GM19467 (cell line): ENCODE measurements around the gene CDKN1C.

ENCODE experiments used
- ATAC-seq: cut with Tn5 transposase; IDR thresholded peaks from one replicate; pipeline ENCODE4 v1.9.1; 2021; ENCODE audit warnings: mild to moderate bottlenecking, moderate library complexity; ENCODE audit not compliant: unreplicated experiment

Gene CDKN1C

GRCh38 chr11:2923446-2924375, 38.1 kb upstream of the CDKN1C start:
- no peak for ATAC-seq

GRCh38 chr11:2922655-2923054, 37.1 kb upstream of the CDKN1C start:
- no peak for ATAC-seq

GRCh38 chr11:2921742-2922493, 36.3 kb upstream of the CDKN1C start:
- no peak for ATAC-seq

GRCh38 chr11:2921261-2921660, 35.7 kb upstream of the CDKN1C start:
- no peak for ATAC-seq

GRCh38 chr11:2920343-2920742, 34.8 kb upstream of the CDKN1C start:
- no peak for ATAC-seq

GRCh38 chr11:2919837-2920236, 34.3 kb upstream of the CDKN1C start:
- no peak for ATAC-seq

GRCh38 chr11:2919188-2919587, 33.6 kb upstream of the CDKN1C start:
- ATAC-seq = no peak

GRCh38 chr11:2917842-2918490, 32.4 kb upstream of the CDKN1C start:
- ATAC-seq = no peak

GRCh38 chr11:2916892-2917645, 31.5 kb upstream of the CDKN1C start:
- ATAC-seq = no peak

GRCh38 chr11:2916114-2916891, 30.7 kb upstream of the CDKN1C start:
- ATAC-seq = no peak

- ATAC-seq = no peak
Measured at GRCh38 chr11:2915473-2915872, 29.9 kb upstream of the CDKN1C start.

GRCh38 chr11:2914455-2915195, 29.1 kb upstream of the CDKN1C start:
- no peak for ATAC-seq

GRCh38 chr11:2913776-2914175, 28.2 kb upstream of the CDKN1C start:
- no peak for ATAC-seq

- ATAC-seq = no peak
Measured at GRCh38 chr11:2913019-2913431, 27.4 kb upstream of the CDKN1C start.

- ATAC-seq = no peak
Measured at GRCh38 chr11:2912498-2912897, 26.9 kb upstream of the CDKN1C start.

- ATAC-seq = no peak
Measured at GRCh38 chr11:2911785-2912391, 26.3 kb upstream of the CDKN1C start.

- no peak for ATAC-seq
Measured at GRCh38 chr11:2911088-2911784, 25.7 kb upstream of the CDKN1C start.

- ATAC-seq = no peak
Measured at GRCh38 chr11:2910401-2910955, 24.9 kb upstream of the CDKN1C start.
